ENCODE measurements around the gene MYO1G. TPM values are rescaled to one million over a fixed set of nuclear protein-coding genes. Genes with fewer than 3 reads are reported as not detected.
"Not testable (repeated sequence)": the region's sequence is repeated elsewhere in the genome, so short reads cannot be mapped to it uniquely, and the experiment has no call there.

The MYO1G gene
- polyA plus RNA-seq (2013, experiment 1 of 2; ENCODE audit: insufficient read length): not detected
- 0.09 TPM for polyA plus RNA-seq (2013, experiment 2 of 2; ENCODE audit: insufficient read length)

- no peak for DNase-seq
Observed at GRCh38 chr7:44978511-44979366, at the start of gene MYO1G. Gene MYO1G, minus strand, starts transcription at chr7:44979015. Its CDS starts 54 bp downstream, at chr7:44978961.

- no peak for DNase-seq
Observed at GRCh38 chr7:45028138-45028919, 49.5 kb upstream of the MYO1G start.

GRCh38 chr7:45027774-45028114, 48.9 kb upstream of the MYO1G start:
- no peak for DNase-seq

GRCh38 chr7:45026984-45027773, 48.4 kb upstream of the MYO1G start:
- peak; percentile 18 for DNase-seq

- no peak for DNase-seq
Observed at GRCh38 chr7:45026013-45026412, 47.2 kb upstream of the MYO1G start.

- DNase-seq: not testable (repeated sequence)
Observed at GRCh38 chr7:45025473-45025872, 46.7 kb upstream of the MYO1G start.

GRCh38 chr7:45024126-45024744, 45.4 kb upstream of the MYO1G start:
- DNase-seq: no peak

- peak; percentile 36 for DNase-seq
Observed at GRCh38 chr7:45021604-45022296, 42.9 kb upstream of the MYO1G start.

GRCh38 chr7:45020915-45021314, 42.1 kb upstream of the MYO1G start:
- DNase-seq: no peak

GRCh38 chr7:45017253-45017652, 38.4 kb upstream of the MYO1G start:
- DNase-seq: no peak

GRCh38 chr7:45015313-45015712, 36.5 kb upstream of the MYO1G start:
- DNase-seq: no peak

- DNase-seq: no peak
Observed at GRCh38 chr7:45013465-45013967, 34.7 kb upstream of the MYO1G start.

GRCh38 chr7:45007571-45008328, 28.9 kb upstream of the MYO1G start:
- DNase-seq: no peak

GRCh38 chr7:45007106-45007505, 28.3 kb upstream of the MYO1G start:
- DNase-seq: no peak

GRCh38 chr7:45003789-45004188, 25.0 kb upstream of the MYO1G start:
- no peak for DNase-seq

- no peak for DNase-seq
Observed at GRCh38 chr7:45001826-45002225, 23.0 kb upstream of the MYO1G start.

GRCh38 chr7:45001138-45001694, 22.4 kb upstream of the MYO1G start:
- no peak for DNase-seq

- peak; percentile 30 for DNase-seq
Observed at GRCh38 chr7:45000093-45001032, 21.5 kb upstream of the MYO1G start, which contains the start of gene CCM2. Gene CCM2, plus strand, starts transcription at chr7:45000201. Its CDS starts 133 bp downstream, at chr7:45000334.
